PC-3 (cell line): ENCODE measurements around the gene TMEM98. TPM values are rescaled to one million over a fixed set of nuclear protein-coding genes. Genes with fewer than 3 reads are reported as not detected.
"Not testable (repeated sequence)": the region's sequence is repeated elsewhere in the genome, so short reads cannot be mapped to it uniquely, and the experiment has no call there.

Experiments
- ATAC-seq: fragments of 200-7000 bp; cut with Tn5 transposase; 2 replicates; pipeline ENCODE4 v1.9.1; 2020; ENCODE audit warnings: mild to moderate bottlenecking, moderate library complexity
- BruUV-seq: library from RNA; stranded (reverse); fragments of 400-500 nt; replicated peaks from 2 replicates; lab custom pipeline; 2021; lab: Mats Ljungman, UMichigan
- CTCF ChIA-PET: fragments of 300-600 bp; sonication (Branson Sonifier 250); formaldehyde crosslinking; loops from one replicate; lab custom pipeline; 2022; ENCODE audit warnings: antibody characterized with exemption; lab: Charles Lee
- POLR2A ChIA-PET: fragments of 300-600 bp; sonication (Branson Sonifier 250); formaldehyde crosslinking; loops from one replicate; lab custom pipeline; 2022; ENCODE audit warnings: antibody characterized with exemption; ENCODE audit not compliant: unreplicated experiment; lab: Charles Lee
- DNase-seq: peaks from one replicate; pipeline ENCODE4 v3.0.0-alpha.2; 2015
- H2AFZ ChIP-seq: fragments of 300-600 bp; sonication (generic); 2 replicates; pipeline ENCODE4 v1.6.0; 2016; ENCODE audit warnings: antibody characterized with exemption, low read length
- H3F3A ChIP-seq: fragments of 300-600 bp; sonication (generic); one replicate; pipeline ENCODE4 v1.6.0; 2017; ENCODE audit warnings: antibody characterized with exemption, low read length, control low read depth, mild to moderate bottlenecking; ENCODE audit not compliant: unreplicated experiment
- H3K27ac ChIP-seq: fragments of 300-600 bp; sonication (generic); 2 replicates; pipeline ENCODE4 v1.5.1; 2016; ENCODE audit warnings: mild to moderate bottlenecking, low read length
- H3K27me3 ChIP-seq: fragments of 300-600 bp; sonication (generic); 2 replicates; pipeline ENCODE4 v1.6.1; 2016; ENCODE audit warnings: low read length, mixed read lengths
- H3K36me3 ChIP-seq: fragments of 300-600 bp; sonication (generic); 2 replicates; pipeline ENCODE4 v1.6.1; 2016; ENCODE audit warnings: low read depth, mixed run types, low read length, mixed read lengths
- H3K4me1 ChIP-seq: fragments of 300-600 bp; sonication (generic); 2 replicates; pipeline ENCODE4 v1.5.1; 2016; ENCODE audit warnings: low read length; ENCODE audit not compliant: insufficient read depth
- H3K4me2 ChIP-seq: fragments of 300-600 bp; sonication (generic); 2 replicates; pipeline ENCODE4 v1.6.0; 2016; ENCODE audit warnings: low read length
- H3K4me3 ChIP-seq: fragments of 300-600 bp; sonication (generic); 2 replicates; pipeline ENCODE4 v1.5.1; 2016; ENCODE audit warnings: mild to moderate bottlenecking, low read length, mixed read lengths
- H3K79me2 ChIP-seq: fragments of 300-600 bp; sonication (generic); 2 replicates; pipeline ENCODE4 v1.6.1; 2017; ENCODE audit warnings: low read length, mixed read lengths
- H3K9ac ChIP-seq: fragments of 300-600 bp; sonication (generic); 2 replicates; pipeline ENCODE4 v1.6.0; 2016; ENCODE audit warnings: mild to moderate bottlenecking, low read length
- H3K9me2 ChIP-seq: fragments of 300-600 bp; sonication (generic); replicated peaks from 2 replicates; pipeline ENCODE4 v1.6.1; 2016; ENCODE audit warnings: mixed run types, low read length, mixed read lengths
- H3K9me3 ChIP-seq: fragments of 300-600 bp; sonication (generic); 2 replicates; pipeline ENCODE4 v1.6.1; 2016; ENCODE audit warnings: low read length, mixed read lengths
- H4K20me1 ChIP-seq: fragments of 300-600 bp; sonication (generic); 2 replicates; pipeline ENCODE4 v1.6.1; 2016; ENCODE audit warnings: low read length, mixed read lengths
- CTCF ChIP-seq: fragments of 300-600 bp; sonication (generic); conservative IDR thresholded peaks from 2 replicates; pipeline ENCODE4 v1.5.1; 2017; ENCODE audit warnings: antibody characterized with exemption, low read depth, mild to moderate bottlenecking, low read length
- EZH2 ChIP-seq: fragments of 300-600 bp; sonication (generic); IDR thresholded peaks from one replicate; pipeline ENCODE4 v1.6.1; 2017; ENCODE audit warnings: antibody characterized with exemption, mild to moderate bottlenecking, low read length; ENCODE audit not compliant: unreplicated experiment
- EZH2phosphoT487 ChIP-seq: fragments of 300-600 bp; sonication (generic); IDR thresholded peaks from 2 replicates; pipeline ENCODE4 v1.6.1; 2018; ENCODE audit warnings: mild to moderate bottlenecking, antibody characterized with exemption, low read length, borderline replicate concordance
- intact Hi-C: fragments of 100-400 bp; cut with micrococcal nuclease; formaldehyde crosslinking; loops from 2 replicates; pipeline ENCODE4 v1.9.0; 2023
- total RNA-seq: library from RNA; depleted of rRNA; stranded (reverse); fragments of >200 nt; gene quantifications from 2 replicates; pipeline ENCODE4 v1.2.3, GENCODE V29; 2014

The TMEM98 gene
- total RNA-seq, 1 experiment from 2014 or later, result 59.4 TPM

- Histone ChIP-seq H3K27ac (no peak overlapping the region), H3K4me3 (no peak overlapping the region), H2AFZ (no peak overlapping the region), H4K20me1 (no peaks in the 10 kb centered on the region), H3K9me2 (no peaks in the 10 kb centered on the region), H3K36me3 (no peaks in the 10 kb centered on the region), H3K79me2 (no peaks in the 10 kb centered on the region), H3K4me2 (no peak overlapping the region), H3F3A (no peaks in the 10 kb centered on the region), H3K9me3 (no peaks in the 10 kb centered on the region), H3K4me1 (no peaks in the 10 kb centered on the region; the same call in 1 of the 2 replicates), H3K9ac (no peak overlapping the region), H3K27me3 (no peaks in the 10 kb centered on the region)
- CTCF ChIA-PET, result no interaction called here
- ATAC-seq (no peak), DNase-seq (no peak)
- TF ChIP-seq CTCF, result no peak
- TF ChIP-seq EZH2phosphoT487, result no peak
- TF ChIP-seq EZH2, result no peak
- POLR2A ChIA-PET, result no interaction called here
- intact Hi-C loops, result no loop called here
- BruUV-seq, result no TSS peak
Measured at GRCh38 chr17:32882734-32883133, 45.2 kb upstream of the TMEM98 start.

GRCh38 chr17:32886951-32887350, 41.0 kb upstream of the TMEM98 start:
- H3F3A ChIP-seq, CTCF ChIA-PET, intact Hi-C loops, H3K9ac ChIP-seq, H3K4me1 ChIP-seq, H3K79me2 ChIP-seq, BruUV-seq, H3K4me2 ChIP-seq, H3K9me3 ChIP-seq, H3K27me3 ChIP-seq, H3K4me3 ChIP-seq, POLR2A ChIA-PET, H4K20me1 ChIP-seq, DNase-seq, H3K27ac ChIP-seq, ATAC-seq, H3K9me2 ChIP-seq, H2AFZ ChIP-seq, H3K36me3 ChIP-seq: not testable (repeated sequence)

GRCh38 chr17:32887410-32887809, 40.5 kb upstream of the TMEM98 start:
- H3K4me2 ChIP-seq, H3K9me3 ChIP-seq, H3F3A ChIP-seq, H3K79me2 ChIP-seq, H3K27me3 ChIP-seq, H2AFZ ChIP-seq, POLR2A ChIA-PET, BruUV-seq, CTCF ChIA-PET, H4K20me1 ChIP-seq, H3K36me3 ChIP-seq, DNase-seq, H3K4me1 ChIP-seq, intact Hi-C loops, ATAC-seq, H3K27ac ChIP-seq, H3K4me3 ChIP-seq, H3K9ac ChIP-seq, H3K9me2 ChIP-seq: not testable (repeated sequence)

- no peaks in the 10 kb centered on the region for H3K9me3 ChIP-seq
- no peaks in the 10 kb centered on the region for H3K36me3 ChIP-seq
- no TSS peak for BruUV-seq
- H3K27ac ChIP-seq, result no peak overlapping the region
- ATAC-seq (no peak), DNase-seq (no peak)
- no peaks in the 10 kb centered on the region for H3F3A ChIP-seq
- no peaks in the 10 kb centered on the region for H3K9me2 ChIP-seq
- no peak overlapping the region for H3K9ac ChIP-seq
- no peaks in the 10 kb centered on the region for H3K27me3 ChIP-seq
- ChIA-PET POLR2A (no interaction called here), CTCF (no interaction called here)
- no peak overlapping the region for H3K4me3 ChIP-seq
- no peak overlapping the region for H3K4me2 ChIP-seq
- H4K20me1 ChIP-seq, result no peaks in the 10 kb centered on the region
- TF ChIP-seq EZH2phosphoT487 (no peak), CTCF (no peak), EZH2 (no peak)
- H3K79me2 ChIP-seq, result no peaks in the 10 kb centered on the region
- no peaks in the 10 kb centered on the region for H3K4me1 ChIP-seq
- intact Hi-C loops, result no loop called here
- H2AFZ ChIP-seq, result no peak overlapping the region
Measured at GRCh38 chr17:32894245-32894644, 33.7 kb upstream of the TMEM98 start.
